B cell (primary cell): Measurements from ENCODE around the gene RNF187. TPM values are rescaled to one million over a fixed set of nuclear protein-coding genes. Genes with fewer than 3 reads are reported as not detected.

ENCODE experiments used
- ATAC-seq: fragments of 200-7000 bp; cut with Tn5 transposase; one replicate; pipeline ENCODE4 v1.10.0; 2021; ENCODE audit warnings: low read depth, mild to moderate bottlenecking, moderate number of reproducible peaks, moderate library complexity
- CTCF ChIA-PET: fragments of 350-600 bp; sonication (Branson Sonifier 250); formaldehyde crosslinking; loops from one replicate; lab custom pipeline; 2021; ENCODE audit warnings: antibody characterized with exemption, inconsistent platforms; lab: Charles Lee
- POLR2A ChIA-PET: fragments of 350-600 bp; sonication (Branson Sonifier 250); formaldehyde crosslinking; loops from one replicate; lab custom pipeline; 2021; ENCODE audit warnings: antibody characterized with exemption; lab: Charles Lee
- DNase-seq: peaks from one replicate; pipeline ENCODE4 v3.0.0; 2013
- H2AFZ ChIP-seq: 2 replicates; pipeline ENCODE4 v1.6.1; 2012; ENCODE audit warnings: mild to moderate bottlenecking, low read depth, low read length; ENCODE audit not compliant: insufficient read depth, poor library complexity, severe bottlenecking
- H3K27ac ChIP-seq, 2 donors: 1 replicate in 1 of 2; 2 replicates in 1 of 2; pipeline ENCODE4 v1.5.1; 2012 to 2013; ENCODE audit warnings: low read length in 2 of 2, mild to moderate bottlenecking in 2 of 2, moderate library complexity in 1 of 2
- H3K27me3 ChIP-seq, 4 experiments: fragments of 200-600 bp in 1 of 4; sonication (generic) in 1 of 4; replicated peaks in 1 of 4; 1 replicate in 2 of 4; 2 replicates in 2 of 4; pipeline versions ENCODE4 v1.6.1 to v1.7.0; 2013 to 2016; ENCODE audit warnings: low read length in 3 of 4, mild to moderate bottlenecking in 2 of 4, mixed read lengths in 1 of 4, moderate library complexity in 1 of 4; ENCODE audit not compliant: insufficient read depth in 4 of 4, control insufficient read depth in 3 of 4; ENCODE audit errors: control extremely low read depth in 1 of 4
- H3K36me3 ChIP-seq, 2 experiments: replicated peaks in 1 of 2; 1 replicate in 1 of 2; 2 replicates in 1 of 2; pipeline versions ENCODE4 v1.6.1 to v1.7.1; 2013; ENCODE audit warnings: low read length in 1 of 2; ENCODE audit not compliant: insufficient read depth in 2 of 2, control insufficient read depth in 1 of 2; ENCODE audit errors: control extremely low read depth in 1 of 2, extremely low read depth in 1 of 2
- H3K4me1 ChIP-seq, 2 donors: fragments of 200-600 bp in 1 of 2; sonication (generic) in 1 of 2; 1 replicate in 1 of 2; 2 replicates in 1 of 2; pipeline versions ENCODE4 v1.5.1 to v1.6.1; 2013 to 2017; ENCODE audit warnings: low read length in 2 of 2; ENCODE audit not compliant: control insufficient read depth in 2 of 2, insufficient read depth in 2 of 2
- H3K4me2 ChIP-seq: replicated peaks from 2 replicates; pipeline ENCODE3; 2012; ENCODE audit warnings: mild to moderate bottlenecking, low read depth, low read length; ENCODE audit not compliant: poor library complexity, severe bottlenecking
- H3K4me3 ChIP-seq, 5 experiments: fragments of 200-600 bp in 1 of 5; sonication (generic) in 1 of 5; 1 replicate in 3 of 5; 2 replicates in 2 of 5; pipeline versions ENCODE4 v1.5.1 to v1.7.0; 2011 to 2016; ENCODE audit warnings: low read length in 4 of 5, mild to moderate bottlenecking in 4 of 5, low read depth in 2 of 5, control low read depth in 1 of 5, moderate library complexity in 1 of 5; ENCODE audit not compliant: insufficient read depth in 1 of 5; ENCODE audit errors: control extremely low read depth in 1 of 5, extremely low read depth in 1 of 5
- H3K79me2 ChIP-seq: fragments of 200-600 bp; sonication (generic); one replicate; pipeline ENCODE4 v1.6.0; 2016; ENCODE audit warnings: low read length; ENCODE audit not compliant: control insufficient read depth, insufficient read depth
- H3K9ac ChIP-seq: fragments of 200-600 bp; sonication (generic); 2 replicates; pipeline ENCODE4 v1.6.1; 2017; ENCODE audit warnings: mild to moderate bottlenecking, low read length, moderate library complexity
- H3K9me3 ChIP-seq, 3 donors: one replicate each; pipeline versions ENCODE4 v1.6.1 to v1.7.1; 2013; ENCODE audit warnings: low read length in 2 of 3; ENCODE audit not compliant: control insufficient read depth in 2 of 3, insufficient read depth in 1 of 3; ENCODE audit errors: control extremely low read depth in 1 of 3
- H4K20me1 ChIP-seq: 2 replicates; pipeline ENCODE4 v1.6.0; 2012; ENCODE audit warnings: mild to moderate bottlenecking, low read length; ENCODE audit not compliant: insufficient read depth, control insufficient read depth, poor library complexity, severe bottlenecking
- H3K27ac Mint-ChIP-seq: one replicate; pipeline ENCODE4 v1.8.0; 2021; ENCODE audit warnings: mixed read lengths
- H3K27me3 Mint-ChIP-seq: one replicate; pipeline ENCODE4 v1.8.0; 2021; ENCODE audit warnings: mixed read lengths
- H3K4me1 Mint-ChIP-seq: one replicate; pipeline ENCODE4 v1.8.0; 2021; ENCODE audit warnings: mixed read lengths
- H3K4me3 Mint-ChIP-seq: one replicate; pipeline ENCODE4 v1.8.0; 2021; ENCODE audit warnings: mixed read lengths
- H3K9me3 Mint-ChIP-seq: one replicate; pipeline ENCODE4 v1.8.0; 2022; ENCODE audit warnings: mixed read lengths; ENCODE audit not compliant: insufficient read depth
- EZH2 ChIP-seq: IDR thresholded peaks from 2 replicates; pipeline ENCODE4 v1.6.1; 2012; ENCODE audit warnings: borderline replicate concordance, low read depth, mild to moderate bottlenecking, moderate library complexity, low read length; ENCODE audit not compliant: insufficient read depth, poor library complexity, severe bottlenecking
- WGBS: methylation state at CpG from one replicate; pipeline ENCODE4 v1.1.5; 2013; ENCODE audit warnings: missing lambda C conversion rate; ENCODE audit not compliant: insufficient coverage; 5-methylcytosine and 5-hydroxymethylcytosine counted together
- intact Hi-C: fragments of 100-400 bp; cut with micrococcal nuclease; formaldehyde crosslinking; loops from one replicate; pipeline ENCODE4 v1.10.0; 2022
- polyA plus RNA-seq: library from polyadenylated mRNA; depleted of rRNA; stranded (reverse); fragments of >200 nt; gene quantifications from 2 replicates; pipeline ENCODE4 v1.2.3, GENCODE V29; 2012
- total RNA-seq, 2 donors: library from RNA; stranded (reverse); fragments of 120-200 nt in 1 of 2; gene quantifications; 1 replicate in 1 of 2; 2 replicates in 1 of 2; pipeline versions ENCODE4 v1.2.3 to v1.2.4, GENCODE V29; 2013 to 2022
- TF ChIP-seq, protein P1 (sequence below): fragments of 200-600 bp; IDR thresholded peaks from one replicate; pipeline ENCODE4 v1.8.0; 2022; ENCODE audit warnings: antibody characterized with exemption, mild to moderate bottlenecking

RNF187 gene
- total and polyA plus RNA-seq, 2 donors (not counting 1 experiment from before 2014, with no cell fraction given), result 25.5 to 67.3 TPM

GRCh38 chr1:228463559-228464455 is 23.4 kb upstream of the RNF187 start:
- ATAC-seq (peak; percentile 35), DNase-seq (peak; percentile 60)
- no peaks in the 10 kb centered on the region for H4K20me1 ChIP-seq
- Mint-ChIP-seq H3K27ac (peak overlapping the region; percentile 32), H3K4me3 (peak overlapping the region; percentile 79), H3K4me1 (peaks cover 33% of the 10 kb centered on the region), H3K9me3 (no peaks in the 10 kb centered on the region), H3K27me3 (peaks cover 76% of the 10 kb centered on the region)
- peak overlapping the region; percentile 79 for H3K4me2 ChIP-seq
- intact Hi-C loops, result no loop called here
- H2AFZ ChIP-seq, result peak overlapping the region; percentile 64
- peaks cover 0 to 21% (median 0%) of the 10 kb centered on the region in 3 donors for H3K9me3 ChIP-seq
- no peak for TF ChIP-seq EZH2
- TF ChIP-seq, protein P1, sequence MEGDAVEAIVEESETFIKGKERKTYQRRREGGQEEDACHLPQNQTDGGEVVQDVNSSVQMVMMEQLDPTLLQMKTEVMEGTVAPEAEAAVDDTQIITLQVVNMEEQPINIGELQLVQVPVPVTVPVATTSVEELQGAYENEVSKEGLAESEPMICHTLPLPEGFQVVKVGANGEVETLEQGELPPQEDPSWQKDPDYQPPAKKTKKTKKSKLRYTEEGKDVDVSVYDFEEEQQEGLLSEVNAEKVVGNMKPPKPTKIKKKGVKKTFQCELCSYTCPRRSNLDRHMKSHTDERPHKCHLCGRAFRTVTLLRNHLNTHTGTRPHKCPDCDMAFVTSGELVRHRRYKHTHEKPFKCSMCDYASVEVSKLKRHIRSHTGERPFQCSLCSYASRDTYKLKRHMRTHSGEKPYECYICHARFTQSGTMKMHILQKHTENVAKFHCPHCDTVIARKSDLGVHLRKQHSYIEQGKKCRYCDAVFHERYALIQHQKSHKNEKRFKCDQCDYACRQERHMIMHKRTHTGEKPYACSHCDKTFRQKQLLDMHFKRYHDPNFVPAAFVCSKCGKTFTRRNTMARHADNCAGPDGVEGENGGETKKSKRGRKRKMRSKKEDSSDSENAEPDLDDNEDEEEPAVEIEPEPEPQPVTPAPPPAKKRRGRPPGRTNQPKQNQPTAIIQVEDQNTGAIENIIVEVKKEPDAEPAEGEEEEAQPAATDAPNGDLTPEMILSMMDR, result no peak
- H3K79me2 ChIP-seq, result no peaks in the 10 kb centered on the region
- peak overlapping the region in 4 of 5 experiments; percentile 31 to 56 (median 38) for H3K4me3 ChIP-seq
- WGBS, result 5% methylated on average over 42 of the region's 56 CpGs
- no peak overlapping the region for H3K27ac ChIP-seq
- H3K9ac ChIP-seq, result peak overlapping the region; percentile 46
- CTCF ChIA-PET, result interaction anchor here (1.2 kb wide), 2 partner anchors 9 to 38 kb away, joined by 4 read pairs; no protein-coding TSS in a partner anchor
- H3K4me1 ChIP-seq, result peaks cover 30 to 34% of the 10 kb centered on the region in 2 donors
- H3K27me3 ChIP-seq, result peaks cover 0 to 83% (median 54%) of the 10 kb centered on the region in 4 experiments
- H3K36me3 ChIP-seq, result no peaks in the 10 kb centered on the region
- POLR2A ChIA-PET, result no interaction called here
